GM12891 (cell line): ENCODE data around the gene VSX1.

ENCODE experiments used
- POLR2A ChIP-seq: IDR thresholded peaks from 2 replicates; pipeline ENCODE4 v1.6.1; 2011; ENCODE audit warnings: low read depth, low read length, control low read depth
- TAF1 ChIP-seq: IDR thresholded peaks from 2 replicates; pipeline ENCODE4 v1.6.1; 2011; ENCODE audit warnings: low read depth, low read length, control low read depth

GRCh38 chr20:25081730-25082497 is at the start of gene VSX1:
- TF ChIP-seq POLR2A, result no peak
- TF ChIP-seq TAF1, result no peak
